ENCODE measurements around the gene SCGB1A1. TPM values are rescaled to one million over a fixed set of nuclear protein-coding genes. Genes with fewer than 3 reads are reported as not detected.
A peak's percentile ranks its signal among the peaks of the same experiment; 100 is the strongest.

The SCGB1A1 gene
- total RNA-seq, 4 donors from 2014 or later: 5.9 to 6.6 TPM; not detected in 2

GRCh38 chr11:62400760-62401159 is 18.1 kb upstream of the SCGB1A1 start:
- Histone ChIP-seq H3K4me1 (peaks cover 60 to 86% (median 60%) of the 10 kb centered on the region in 3 donors), H3K27ac (peak overlapping the region; percentile 80 to 91 (median 90)), H3K4me3 (peak overlapping the region in 2 of 4 donors; percentile 0 to 21), H3K27me3 (no peaks in the 10 kb centered on the region), H3K36me3 (no peaks in the 10 kb centered on the region), H3K9me3 (no peaks in the 10 kb centered on the region)
- no peak for TF ChIP-seq POLR2A (IDR thresholded peaks at IDR 0.05)
- TF ChIP-seq, protein P1, sequence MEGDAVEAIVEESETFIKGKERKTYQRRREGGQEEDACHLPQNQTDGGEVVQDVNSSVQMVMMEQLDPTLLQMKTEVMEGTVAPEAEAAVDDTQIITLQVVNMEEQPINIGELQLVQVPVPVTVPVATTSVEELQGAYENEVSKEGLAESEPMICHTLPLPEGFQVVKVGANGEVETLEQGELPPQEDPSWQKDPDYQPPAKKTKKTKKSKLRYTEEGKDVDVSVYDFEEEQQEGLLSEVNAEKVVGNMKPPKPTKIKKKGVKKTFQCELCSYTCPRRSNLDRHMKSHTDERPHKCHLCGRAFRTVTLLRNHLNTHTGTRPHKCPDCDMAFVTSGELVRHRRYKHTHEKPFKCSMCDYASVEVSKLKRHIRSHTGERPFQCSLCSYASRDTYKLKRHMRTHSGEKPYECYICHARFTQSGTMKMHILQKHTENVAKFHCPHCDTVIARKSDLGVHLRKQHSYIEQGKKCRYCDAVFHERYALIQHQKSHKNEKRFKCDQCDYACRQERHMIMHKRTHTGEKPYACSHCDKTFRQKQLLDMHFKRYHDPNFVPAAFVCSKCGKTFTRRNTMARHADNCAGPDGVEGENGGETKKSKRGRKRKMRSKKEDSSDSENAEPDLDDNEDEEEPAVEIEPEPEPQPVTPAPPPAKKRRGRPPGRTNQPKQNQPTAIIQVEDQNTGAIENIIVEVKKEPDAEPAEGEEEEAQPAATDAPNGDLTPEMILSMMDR (IDR thresholded peaks at IDR 0.05): no peak
- DNase-seq: no peak
- intact Hi-C loops (cut with DNase I): no loop called here
- WGBS, 2 donors: 33% methylated on average over 1 of the region's 9 CpGs; no CpG with 5 or more reads in 1 of the 2 donors

DNA sequence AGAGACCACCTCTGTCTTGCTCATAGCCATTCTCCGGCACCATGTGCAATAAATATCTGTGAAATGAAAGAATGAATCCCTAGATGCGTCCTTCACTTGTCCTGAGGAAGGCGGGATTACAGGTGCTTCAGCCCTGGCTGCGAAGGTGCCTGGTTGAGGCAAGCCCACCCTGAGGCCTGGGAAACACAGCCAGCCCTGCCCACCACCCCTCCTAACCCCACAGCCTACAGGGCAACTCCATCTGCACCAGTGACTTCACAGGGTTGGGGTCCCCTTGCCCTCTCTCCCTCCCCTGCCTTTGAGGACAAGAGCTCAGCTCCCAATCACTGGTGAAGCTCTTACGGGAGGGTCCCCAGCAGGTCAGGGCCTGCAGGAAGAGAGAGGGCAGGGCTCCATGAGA is 17.5 kb upstream of the SCGB1A1 start:
- no peak for TF ChIP-seq POLR2A (IDR thresholded peaks at IDR 0.05)
- TF ChIP-seq, protein P1 (IDR thresholded peaks at IDR 0.05): no peak
- Histone ChIP-seq H3K4me3 (peak overlapping the region in 2 of 4 donors; percentile 21), H3K27me3 (no peaks in the 10 kb centered on the region), H3K36me3 (no peaks in the 10 kb centered on the region), H3K27ac (peak overlapping the region; percentile 80 to 91 (median 90)), H3K4me1 (peaks cover 54 to 86% (median 54%) of the 10 kb centered on the region in 3 donors), H3K9me3 (no peaks in the 10 kb centered on the region)
- intact Hi-C loops (cut with DNase I): no loop called here
- WGBS, 2 donors: 70 to 79% methylated on average over 4 of the region's 5 CpGs
- no peak for DNase-seq

DNA sequence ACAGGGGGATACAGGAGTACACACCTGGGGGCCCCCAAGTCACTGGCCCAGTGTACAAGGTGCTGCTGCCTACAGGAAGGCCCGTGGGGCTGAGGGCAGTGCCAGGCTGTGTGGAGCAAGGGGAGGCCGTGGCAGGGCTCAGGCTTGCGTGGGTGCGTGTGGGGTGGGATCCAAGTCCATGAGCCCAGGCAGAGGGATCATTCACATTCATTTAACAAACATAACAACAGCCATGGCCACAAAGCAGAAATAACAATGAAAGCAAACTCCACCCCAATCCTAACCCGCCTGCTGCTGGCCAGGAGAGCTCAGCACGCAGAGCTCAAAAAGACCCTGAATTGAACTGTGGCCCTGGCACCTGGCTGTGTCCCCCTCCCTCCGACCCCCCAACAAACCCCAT is 17.0 kb upstream of the SCGB1A1 start:
- intact Hi-C loops (cut with DNase I): no loop called here
- Histone ChIP-seq H3K4me3 (peak overlapping the region in 3 of 4 donors; percentile 13 to 21 (median 21)), H3K4me1 (peaks cover 52 to 86% (median 53%) of the 10 kb centered on the region in 3 donors), H3K27ac (peak overlapping the region; percentile 80 to 91 (median 90)), H3K27me3 (no peaks in the 10 kb centered on the region), H3K9me3 (no peaks in the 10 kb centered on the region), H3K36me3 (no peaks in the 10 kb centered on the region)
- TF ChIP-seq, protein P1 (IDR thresholded peaks at IDR 0.05): no peak
- no peak for TF ChIP-seq POLR2A (IDR thresholded peaks at IDR 0.05)
- 18 to 29% methylated on average over 5 to 7 of the region's 7 CpGs for WGBS, 2 donors
- DNase-seq: no peak

- peaks cover 52 to 82% (median 53%) of the 10 kb centered on the region in 3 donors for H3K4me1 ChIP-seq
- intact Hi-C loops (cut with DNase I): no loop called here
- no peak for DNase-seq
- H3K27me3 ChIP-seq: no peaks in the 10 kb centered on the region
- peak overlapping the region; percentile 80 to 91 (median 90) for H3K27ac ChIP-seq
- H3K9me3 ChIP-seq: no peaks in the 10 kb centered on the region
- no peak for TF ChIP-seq POLR2A (IDR thresholded peaks at IDR 0.05)
- TF ChIP-seq, protein P1 (IDR thresholded peaks at IDR 0.05): no peak
- H3K4me3 ChIP-seq: peak overlapping the region in 3 of 4 donors; percentile 13 to 21 (median 21)
- 29 to 39% methylated on average over 15 of the region's 15 CpGs for WGBS, 2 donors
- no peaks in the 10 kb centered on the region for H3K36me3 ChIP-seq
Measured at GRCh38 chr11:62402226-62402959, 16.4 kb upstream of the SCGB1A1 start.

DNA sequence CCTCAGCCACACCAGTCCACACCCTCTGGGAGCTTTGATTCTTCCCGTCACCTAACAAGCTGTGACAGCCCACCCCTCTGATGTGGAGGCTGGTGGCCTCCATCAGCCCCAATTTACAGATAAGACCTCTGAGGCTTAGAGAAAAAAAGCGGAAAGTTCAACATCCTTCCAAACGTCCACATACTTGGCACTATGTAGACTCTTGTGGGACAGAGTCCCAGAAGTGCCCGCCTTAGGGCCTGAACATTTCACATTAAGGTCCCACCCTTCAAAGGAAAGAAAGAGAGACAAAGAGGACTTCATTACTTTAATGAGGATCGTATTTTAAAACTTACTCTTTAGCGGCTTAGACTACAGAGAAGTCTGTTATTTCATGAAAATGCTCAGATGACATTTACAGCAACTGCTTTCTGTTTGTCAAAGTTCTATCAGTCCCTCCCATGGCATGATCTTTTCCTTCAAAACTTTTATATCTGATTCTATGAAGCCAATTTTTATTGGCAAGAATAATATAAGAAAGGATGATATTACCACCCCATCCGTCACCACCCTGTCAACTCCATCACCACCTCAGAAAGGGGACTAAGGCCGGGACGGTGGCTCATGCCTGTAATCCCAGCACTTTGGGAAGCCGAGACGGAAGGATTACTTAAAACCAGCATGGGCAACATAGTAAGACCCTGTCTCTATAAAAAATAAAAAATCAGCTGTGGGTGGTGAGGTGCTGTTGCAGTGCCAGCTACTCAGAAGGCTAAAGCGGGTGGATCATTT is 15.7 kb upstream of the SCGB1A1 start:
- Histone ChIP-seq H3K27me3 (no peaks in the 10 kb centered on the region), H3K4me1 (peaks cover 48 to 74% (median 48%) of the 10 kb centered on the region in 3 donors), H3K9me3 (no peaks in the 10 kb centered on the region), H3K36me3 (no peaks in the 10 kb centered on the region), H3K4me3 (no peak overlapping the region), H3K27ac (peak overlapping the region; percentile 80 to 91 (median 90))
- no peak for TF ChIP-seq POLR2A (IDR thresholded peaks at IDR 0.05)
- TF ChIP-seq, protein P1 (IDR thresholded peaks at IDR 0.05): no peak
- intact Hi-C loops (cut with DNase I): no loop called here
- 38 to 49% methylated on average over 12 of the region's 12 CpGs for WGBS, 2 donors
- no peak for DNase-seq

Measured in esophagus squamous epithelium (tissue), 5 donors.